Embryonic facial prominence (tissue), 1 donor: ENCODE results near the gene TNNI2.
A peak's percentile ranks its signal among the peaks of the same experiment; 100 is the strongest.

Experiments used
- DNase-seq: peaks from one replicate; pipeline ENCODE4 v3.0.0-alpha.2; 2016; ENCODE audit errors: extremely low spot score

TNNI2 gene

GRCh38 chr11:1821562-1821961 is 17.2 kb upstream of the TNNI2 start:
- DNase-seq = no peak

GRCh38 chr11:1822648-1823375 is 16.0 kb upstream of the TNNI2 start:
- DNase-seq = no peak

- no peak for DNase-seq
Observed at GRCh38 chr11:1823376-1824220, 15.2 kb upstream of the TNNI2 start.

GRCh38 chr11:1824221-1825038 is 14.4 kb upstream of the TNNI2 start:
- no peak for DNase-seq

- DNase-seq = no peak
Observed at GRCh38 chr11:1825039-1825740, 13.6 kb upstream of the TNNI2 start.

- no peak for DNase-seq
Observed at GRCh38 chr11:1825785-1826451, 12.9 kb upstream of the TNNI2 start.

GRCh38 chr11:1826552-1827094 is 12.2 kb upstream of the TNNI2 start:
- no peak for DNase-seq

- DNase-seq = peak; percentile 61
Observed at GRCh38 chr11:1827095-1827813, 11.5 kb upstream of the TNNI2 start.

- DNase-seq = no peak
Observed at GRCh38 chr11:1827931-1828330, 10.8 kb upstream of the TNNI2 start.

GRCh38 chr11:1828542-1828941 is 10.2 kb upstream of the TNNI2 start:
- DNase-seq = no peak

- DNase-seq = no peak
Observed at GRCh38 chr11:1829039-1829820, 9.6 kb upstream of the TNNI2 start.

GRCh38 chr11:1830004-1830321 is 8.8 kb upstream of the TNNI2 start:
- no peak for DNase-seq

- no peak for DNase-seq
Observed at GRCh38 chr11:1830322-1831223, 8.2 kb upstream of the TNNI2 start.

- no peak for DNase-seq
Observed at GRCh38 chr11:1831338-1832210, 7.2 kb upstream of the TNNI2 start.

- no peak for DNase-seq
Observed at GRCh38 chr11:1832211-1832919, 6.4 kb upstream of the TNNI2 start.

GRCh38 chr11:1832920-1833295 is 5.9 kb upstream of the TNNI2 start:
- no peak for DNase-seq

GRCh38 chr11:1834062-1834610 is 4.6 kb upstream of the TNNI2 start:
- DNase-seq = no peak
